ENCODE results near the gene SF3A1. TPM values are rescaled to one million over a fixed set of nuclear protein-coding genes. Genes with fewer than 3 reads are reported as not detected.
"Not testable (repeated sequence)": the region's sequence is repeated elsewhere in the genome, so short reads cannot be mapped to it uniquely, and the experiment has no call there.

SF3A1 gene
- total RNA-seq, 1 donor from 2014 or later = 119 TPM

GRCh38 chr22:30354644-30355043 lies 2.0 kb downstream of the SF3A1 start:
- no peak for DNase-seq (ENCODE audit: low spot score)

- no peak for DNase-seq (ENCODE audit: low spot score)
Observed at GRCh38 chr22:30351226-30351625, 5.5 kb downstream of the SF3A1 start.

DNA sequence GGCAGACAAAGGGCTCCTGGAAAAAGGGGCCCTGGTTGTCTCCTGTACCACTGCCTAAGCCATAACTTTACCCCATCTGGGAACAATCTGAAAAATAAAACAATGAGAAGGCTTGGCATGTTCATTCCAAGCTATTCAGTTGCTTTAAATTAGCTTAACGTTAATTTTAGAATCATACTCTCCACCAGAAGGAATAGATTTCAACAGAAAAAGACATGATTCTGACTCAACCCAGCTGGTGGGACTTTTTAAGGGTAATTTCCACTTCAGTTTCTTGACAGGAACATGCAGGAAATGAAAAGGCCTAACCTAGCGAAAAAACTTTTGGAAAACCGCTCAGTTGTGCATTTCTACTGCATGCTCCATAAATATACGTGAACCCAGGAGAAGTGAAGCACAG lies 7.9 kb downstream of the SF3A1 start:
- DNase-seq (ENCODE audit: low spot score) = no peak

DNA sequence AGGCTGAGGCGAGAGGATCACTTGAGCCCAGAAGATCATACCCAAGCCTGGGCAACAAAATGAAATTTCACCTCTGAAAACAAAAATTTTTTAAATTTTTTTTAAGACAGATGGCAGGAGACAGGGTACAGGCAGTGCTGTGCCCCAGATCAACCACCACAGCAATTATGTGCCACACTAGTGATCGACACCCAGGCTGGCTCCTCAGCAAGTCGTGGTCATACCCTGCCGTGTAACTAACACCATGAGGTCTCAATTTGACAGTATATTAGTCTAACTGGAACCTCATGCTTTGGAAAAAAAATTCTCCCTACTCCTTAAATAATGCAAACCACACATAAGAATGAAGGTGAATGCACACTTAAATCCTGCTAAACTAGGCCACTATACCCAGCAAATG lies 8.3 kb downstream of the SF3A1 start:
- no peak for DNase-seq (ENCODE audit: low spot score)

DNA sequence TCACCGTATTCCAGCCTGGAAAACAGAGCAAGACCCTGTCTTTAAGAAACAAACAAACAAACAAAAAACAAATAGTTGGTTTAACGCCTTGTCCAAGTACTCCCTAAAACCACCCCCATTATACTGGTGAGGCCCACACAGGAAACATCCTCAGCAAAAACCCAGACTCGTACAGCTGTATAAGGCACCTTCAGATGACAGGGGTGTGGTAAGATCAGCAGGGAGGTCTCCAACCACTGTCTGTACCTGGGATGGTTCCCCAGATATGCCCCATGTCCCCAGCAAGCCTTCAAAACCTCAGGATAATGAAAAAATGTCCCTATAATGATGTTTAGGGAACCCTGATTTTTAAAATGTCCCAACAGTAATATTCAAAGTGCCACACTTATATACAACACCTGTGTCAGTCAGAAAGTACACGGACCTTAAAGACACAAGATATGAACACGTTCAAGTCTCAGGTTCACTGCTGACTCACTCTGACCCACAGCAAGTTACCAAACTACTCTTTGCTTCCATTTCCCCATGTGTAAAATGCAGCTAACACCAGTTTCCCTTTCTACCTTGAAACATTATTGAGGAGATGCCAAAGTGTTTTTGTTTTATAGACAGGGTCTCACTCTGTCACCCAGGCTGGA lies 9.3 kb downstream of the SF3A1 start:
- DNase-seq (ENCODE audit: low spot score) = no peak

DNA sequence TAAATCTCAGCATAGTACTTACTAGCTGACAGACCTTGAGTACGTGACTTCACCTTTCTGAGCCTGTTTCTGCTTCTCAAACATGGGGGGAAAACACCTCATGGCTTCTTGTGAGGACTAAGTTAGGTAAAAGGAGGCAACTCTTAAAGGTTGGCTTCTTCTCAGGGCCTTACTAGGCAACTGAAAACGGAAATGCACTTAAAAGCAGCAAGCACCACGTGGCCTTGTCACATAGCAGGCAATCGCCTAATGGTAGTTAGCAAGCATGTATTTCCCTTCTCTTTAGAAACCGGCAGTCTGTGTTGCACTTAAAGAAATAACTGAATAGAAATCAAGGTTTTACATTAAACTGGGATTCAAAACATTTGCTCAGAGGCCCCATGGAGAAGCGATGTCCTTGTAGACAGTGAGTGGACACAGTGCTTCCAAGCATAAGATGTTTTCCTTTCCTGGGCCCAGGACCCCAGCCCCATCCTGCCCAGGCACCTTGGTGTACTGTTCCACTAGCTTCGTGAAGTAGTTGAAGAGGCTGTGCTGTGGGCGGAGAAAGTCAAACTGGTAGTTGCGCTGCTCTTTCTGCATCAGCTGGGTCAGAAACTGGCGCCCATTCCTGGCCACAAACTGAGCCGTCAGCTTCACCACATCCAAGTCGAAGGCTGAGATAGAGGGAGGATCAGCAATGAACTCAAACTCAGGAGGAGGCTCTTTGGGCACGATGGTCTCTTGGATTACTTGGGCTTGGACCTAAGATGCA lies 12.1 kb downstream of the SF3A1 start:
- no peak for DNase-seq (ENCODE audit: low spot score)

DNA sequence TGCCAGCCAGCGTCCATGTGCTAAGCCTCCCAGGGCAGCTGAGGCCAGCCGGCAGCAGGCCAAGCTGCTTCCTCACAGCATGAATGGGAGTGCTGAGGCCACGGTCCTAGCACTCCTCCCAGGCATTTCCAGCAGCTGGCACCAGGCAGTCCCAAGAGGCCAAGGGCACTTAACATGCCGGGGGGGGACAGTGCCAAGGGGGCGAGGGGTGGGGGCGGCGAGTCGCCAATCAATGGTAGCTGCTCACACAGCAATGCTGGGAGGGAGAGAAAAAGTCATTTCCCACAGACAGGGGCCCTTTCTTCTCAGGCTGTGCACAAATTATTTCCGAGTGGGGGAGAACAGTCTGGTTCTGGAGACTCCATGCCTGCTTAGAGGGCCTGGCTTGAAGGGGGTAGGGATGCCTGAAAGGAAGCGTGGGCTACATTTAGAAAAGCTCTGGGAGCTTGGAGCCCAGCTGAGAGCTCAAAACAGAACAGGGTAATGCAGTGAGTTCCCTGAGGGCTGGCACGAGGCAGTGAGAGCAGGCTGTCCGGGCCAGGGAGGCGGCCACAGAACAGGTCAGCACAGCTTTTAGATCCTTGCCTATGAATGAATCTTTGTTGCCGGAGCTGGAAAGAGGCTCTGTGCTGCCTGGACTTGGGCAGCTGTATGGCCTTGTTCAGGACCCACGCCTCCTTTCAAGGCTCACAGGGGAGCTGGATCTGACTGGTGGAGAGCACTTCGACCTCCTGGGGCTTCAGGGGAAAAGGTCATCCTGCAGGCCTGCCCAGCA lies 15.6 kb downstream of the SF3A1 start:
- DNase-seq (ENCODE audit: low spot score) = no peak

DNA sequence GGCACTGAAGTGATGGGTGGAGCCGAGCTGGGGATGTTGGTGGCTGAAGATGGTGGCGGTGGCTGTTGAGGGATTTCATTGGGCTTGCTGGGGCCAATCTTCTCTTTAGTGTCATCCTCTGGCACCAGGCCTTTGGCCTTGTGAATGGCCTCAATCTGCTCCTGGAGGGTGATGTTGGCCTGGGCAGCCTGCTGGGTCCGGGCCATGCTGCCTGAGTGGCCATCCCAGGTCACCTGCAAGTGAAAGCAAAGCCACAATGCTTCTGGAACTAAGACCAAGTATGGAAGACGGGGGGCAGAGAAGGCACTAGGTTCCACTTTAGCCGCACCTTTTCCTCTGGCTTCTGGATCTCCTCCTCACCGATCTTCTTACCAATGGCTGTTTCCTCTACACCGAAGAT lies 17.9 kb downstream of the SF3A1 start:
- DNase-seq (ENCODE audit: low spot score) = no peak

- not testable (repeated sequence) for DNase-seq (ENCODE audit: low spot score)
Observed at GRCh38 chr22:30338341-30338740, 18.4 kb downstream of the SF3A1 start.

GRCh38 chr22:30337461-30337778 lies 19.3 kb downstream of the SF3A1 start:
- DNase-seq (ENCODE audit: low spot score) = no peak

DNA sequence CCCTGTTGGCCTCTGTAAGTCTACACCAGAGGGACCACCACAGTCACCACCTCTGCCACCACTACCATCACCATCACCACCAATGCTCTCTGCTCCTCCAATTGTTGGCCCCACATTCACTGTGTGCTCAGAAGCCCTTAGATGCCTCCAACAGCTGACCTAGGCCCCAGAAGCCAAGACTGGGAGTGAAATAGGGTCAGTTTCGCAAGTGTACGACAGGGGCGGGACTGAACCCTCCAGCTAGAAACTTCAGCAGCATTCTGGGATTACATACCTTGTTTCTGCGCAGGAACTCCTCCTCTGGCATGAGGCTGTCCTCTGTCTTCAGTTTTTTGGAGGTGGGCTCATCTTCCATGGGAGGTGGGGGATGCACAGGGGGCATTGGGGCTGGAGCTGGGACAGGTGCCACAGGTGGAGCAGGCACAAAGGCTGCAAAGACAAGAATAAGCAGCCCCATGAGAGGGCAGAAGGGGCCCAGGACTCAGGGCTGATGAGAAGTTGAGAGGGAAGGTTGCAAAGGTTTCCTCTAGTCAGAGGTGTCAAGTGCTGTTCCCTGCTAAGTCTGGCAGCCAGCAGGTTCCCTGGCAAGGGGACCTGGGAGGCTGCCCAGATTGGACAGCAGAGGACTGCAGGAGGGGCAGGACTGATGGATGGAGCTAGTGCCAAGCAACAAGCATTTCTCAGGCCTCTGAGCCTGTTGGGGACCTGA lies 19.8 kb downstream of the SF3A1 start:
- DNase-seq (ENCODE audit: low spot score) = no peak

- no peak for DNase-seq (ENCODE audit: low spot score)
Observed at GRCh38 chr22:30335236-30335635, 21.5 kb downstream of the SF3A1 start.

GRCh38 chr22:30334646-30335045 lies 22.0 kb downstream of the SF3A1 start:
- DNase-seq (ENCODE audit: low spot score) = no peak

- no peak for DNase-seq (ENCODE audit: low spot score)
Observed at GRCh38 chr22:30333707-30334087, 23.0 kb downstream of the SF3A1 start.

- no peak for DNase-seq (ENCODE audit: low spot score)
Observed at GRCh38 chr22:30332994-30333706, 23.5 kb downstream of the SF3A1 start.

DNA sequence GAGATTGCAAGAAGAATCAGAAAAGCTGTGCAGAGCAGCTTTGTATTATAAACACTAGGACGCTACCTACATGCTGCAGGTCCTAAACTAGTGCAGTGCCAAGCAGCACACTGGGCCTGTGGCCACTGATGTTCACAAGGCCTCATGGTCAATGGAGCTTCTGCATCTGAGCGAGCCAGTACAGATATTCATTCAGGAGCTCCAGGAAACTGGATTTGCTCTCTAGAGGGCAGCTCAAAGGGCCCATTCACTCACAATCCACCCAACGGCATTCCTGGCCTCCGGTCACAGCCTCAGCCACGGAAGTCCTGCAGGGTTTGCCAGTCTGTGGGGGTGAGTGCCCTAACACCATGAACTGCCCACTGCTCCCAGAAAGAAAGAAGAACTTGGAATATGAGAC lies 24.1 kb downstream of the SF3A1 start:
- no peak for DNase-seq (ENCODE audit: low spot score)

DNA sequence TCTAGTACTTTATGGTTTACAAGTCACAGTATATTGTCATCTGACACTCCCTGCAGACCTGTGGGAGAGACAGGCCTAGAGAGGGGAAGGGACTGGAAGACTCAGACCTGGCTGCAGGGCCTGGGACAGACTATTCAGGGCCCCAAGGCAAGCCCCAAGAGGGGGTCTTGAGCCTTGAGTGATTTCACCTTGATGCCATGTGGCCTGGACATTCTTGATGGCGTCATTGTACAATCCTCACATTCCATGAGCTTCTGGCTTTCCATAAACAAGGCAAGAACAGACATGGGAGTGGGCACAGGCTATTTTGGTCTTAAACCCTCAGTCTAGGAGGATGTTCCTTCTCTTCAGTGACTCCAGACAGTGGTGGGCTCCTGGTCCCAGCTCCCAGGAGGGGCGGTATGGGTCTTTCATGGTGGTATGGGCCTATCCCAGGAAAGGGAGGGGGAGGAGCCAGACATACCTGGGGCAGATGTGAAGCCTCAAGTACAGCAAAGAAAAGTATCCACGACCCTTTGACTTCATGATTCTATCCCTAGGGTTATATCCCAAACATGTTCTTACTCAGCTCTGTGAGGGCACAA lies 28.1 kb downstream of the SF3A1 start:
- DNase-seq (ENCODE audit: low spot score) = no peak

DNA sequence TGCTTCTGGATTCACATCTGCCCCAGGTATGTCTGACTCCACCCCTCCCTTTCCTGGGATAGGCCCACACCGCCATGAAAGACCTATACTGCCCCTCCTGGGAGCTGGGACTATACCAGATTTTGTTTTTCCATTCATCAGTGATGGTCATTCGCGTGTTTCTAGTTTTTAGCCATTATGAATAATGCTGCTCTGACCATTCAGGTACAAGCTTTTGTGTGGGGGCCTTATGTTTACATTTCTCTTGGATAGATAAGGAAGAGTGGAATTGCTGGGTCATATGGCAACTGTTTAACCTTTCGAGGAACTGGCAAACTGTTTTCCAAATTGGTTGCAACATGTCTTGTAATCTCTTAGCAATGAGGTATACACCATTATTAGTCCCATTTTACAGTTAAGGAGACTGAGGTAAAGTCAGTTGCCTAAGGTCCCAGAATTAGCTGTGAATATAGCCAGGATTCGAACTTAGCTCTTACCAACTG lies 28.8 kb downstream of the SF3A1 start:
- no peak for DNase-seq (ENCODE audit: low spot score)

GRCh38 chr22:30326706-30327362 lies 29.9 kb downstream of the SF3A1 start, which contains the start of gene TBC1D10A:
TSS of gene TBC1D10A (minus strand) at chr22:30326941. CDS start at chr22:30326881, 60 bp downstream.
- peak; percentile 94 for DNase-seq (ENCODE audit: low spot score)

GRCh38 chr22:30326255-30326705 lies 30.4 kb downstream of the SF3A1 start:
- no peak for DNase-seq (ENCODE audit: low spot score)
